K562 (cell line): ENCODE measurements around the gene KIF5A. TPM values are rescaled to one million over a fixed set of nuclear protein-coding genes. Genes with fewer than 3 reads are reported as not detected.

Experiments used
- BMI1 ChIP-seq: fragments of 150-350 bp; IDR thresholded peaks from 2 replicates; pipeline ENCODE4 v1.6.1; 2014; ENCODE audit warnings: low read length
- DIDO1 ChIP-seq: fragments of 450-650 bp; IDR thresholded peaks from 2 replicates; pipeline ENCODE4 v1.6.1; 2016; ENCODE audit warnings: low read depth, missing biosample characterization, missing genetic modification characterization
- KDM1A ChIP-seq, 2 experiments: fragments of 450-650 bp; IDR thresholded peaks; 2 replicates each; pipeline ENCODE4 v1.6.1; 2016; ENCODE audit warnings: mild to moderate bottlenecking in 2 of 2
- MCM5 ChIP-seq: fragments of 450-650 bp; IDR thresholded peaks from 2 replicates; pipeline ENCODE4 v1.6.1; 2016; ENCODE audit warnings: low read depth
- POLR2H ChIP-seq: IDR thresholded peaks from 2 replicates; pipeline ENCODE4 v1.6.1; 2016; ENCODE audit warnings: missing genetic modification characterization, low read depth, mild to moderate bottlenecking, control low read depth, missing compliant biosample characterization, moderate library complexity
- PRMT5 ChIP-seq: sonication (generic); formaldehyde crosslinking; IDR thresholded peaks from 2 replicates; pipeline ENCODE4 v1.5.0; 2020; ENCODE audit warnings: missing genetic modification reagents
- SRSF3 ChIP-seq: fragments of 200-400 bp; formaldehyde crosslinking; IDR thresholded peaks from 2 replicates; pipeline ENCODE4 v1.6.1; 2016; ENCODE audit warnings: mild to moderate bottlenecking, low read length, moderate library complexity; ENCODE audit not compliant: insufficient read depth
- TOE1 ChIP-seq, 2 experiments: fragments of 450-650 bp in 1 of 2; sonication (generic) in 1 of 2; formaldehyde crosslinking in 1 of 2; IDR thresholded peaks; 2 replicates each; pipeline versions ENCODE4 v1.7.1 to v1.8.0; 2016 to 2022; ENCODE audit warnings: borderline replicate concordance in 2 of 2, mild to moderate bottlenecking in 2 of 2, antibody characterized with exemption in 1 of 2, inconsistent platforms in 1 of 2, low read depth in 1 of 2, missing genetic modification reagents in 1 of 2, moderate library complexity in 1 of 2
- polyA plus RNA-seq, 8 experiments: library from polyadenylated mRNA; depleted of rRNA in 4 of 8; stranded (reverse) in 5 of 8; unstranded in 3 of 8; fragments of >200 nt; fragmentation: Nextera tagmentation in 2 of 8; fragmentation: Illumina TruSeq in 1 of 8; extraction: Ambion mirVana in 2 of 8; extraction: Trizol in 1 of 8; gene quantifications; 2 replicates each; pipeline versions ENCODE4 v1.2.1 to v1.2.3, GENCODE V29; 2011 to 2014; ENCODE audit warnings: inconsistent platforms in 1 of 8, missing spikeins in 1 of 8
- total RNA-seq, 7 experiments: library from RNA; depleted of rRNA in 6 of 7; stranded (reverse); fragments of >200 nt in 6 of 7; fragmentation: Illumina TruSeq in 2 of 7; extraction: Trizol in 2 of 7; gene quantifications; 2 replicates each; pipeline versions ENCODE4 v1.2.1 to v1.2.3, GENCODE V29; 2011 to 2021; ENCODE audit warnings: low replicate concordance in 1 of 7
- TF ChIP-seq, protein P1 (sequence below): sonication (generic); formaldehyde crosslinking; IDR thresholded peaks from 2 replicates; pipeline ENCODE4 v1.8.1; 2023; ENCODE audit warnings: mild to moderate bottlenecking, missing genetic modification reagents
- TF ChIP-seq, protein P2 (sequence below): fragments of 250-450 bp; sonication (Bioruptor Pico); IDR thresholded peaks from 2 replicates; pipeline ENCODE4 v1.4.0; 2020
- TF ChIP-seq, protein P3 (sequence below): fragments of 200-800 bp; sonication (Bioruptor generic); IDR thresholded peaks from 2 replicates; pipeline ENCODE4 v1.6.1; 2016; ENCODE audit warnings: missing genetic modification characterization, missing compliant biosample characterization
- TF ChIP-seq, protein P4 (sequence below): fragments of 250-450 bp; sonication (Bioruptor Pico); IDR thresholded peaks from 2 replicates; pipeline ENCODE4 v1.8.0; 2021; ENCODE audit warnings: mild to moderate bottlenecking, moderate library complexity
- TF ChIP-seq, protein P5 (sequence below): sonication (generic); formaldehyde crosslinking; IDR thresholded peaks from 2 replicates; pipeline ENCODE4 v1.8.0; 2022; ENCODE audit warnings: missing genetic modification reagents, mild to moderate bottlenecking, moderate library complexity, borderline replicate concordance

KIF5A gene
- total and polyA plus RNA-seq, 9 of the 15 experiments (the other 6 are each of a cell fraction or from before 2014, with no cell fraction given), result 3.4 to 17.7 (median 8.0) TPM

DNA sequence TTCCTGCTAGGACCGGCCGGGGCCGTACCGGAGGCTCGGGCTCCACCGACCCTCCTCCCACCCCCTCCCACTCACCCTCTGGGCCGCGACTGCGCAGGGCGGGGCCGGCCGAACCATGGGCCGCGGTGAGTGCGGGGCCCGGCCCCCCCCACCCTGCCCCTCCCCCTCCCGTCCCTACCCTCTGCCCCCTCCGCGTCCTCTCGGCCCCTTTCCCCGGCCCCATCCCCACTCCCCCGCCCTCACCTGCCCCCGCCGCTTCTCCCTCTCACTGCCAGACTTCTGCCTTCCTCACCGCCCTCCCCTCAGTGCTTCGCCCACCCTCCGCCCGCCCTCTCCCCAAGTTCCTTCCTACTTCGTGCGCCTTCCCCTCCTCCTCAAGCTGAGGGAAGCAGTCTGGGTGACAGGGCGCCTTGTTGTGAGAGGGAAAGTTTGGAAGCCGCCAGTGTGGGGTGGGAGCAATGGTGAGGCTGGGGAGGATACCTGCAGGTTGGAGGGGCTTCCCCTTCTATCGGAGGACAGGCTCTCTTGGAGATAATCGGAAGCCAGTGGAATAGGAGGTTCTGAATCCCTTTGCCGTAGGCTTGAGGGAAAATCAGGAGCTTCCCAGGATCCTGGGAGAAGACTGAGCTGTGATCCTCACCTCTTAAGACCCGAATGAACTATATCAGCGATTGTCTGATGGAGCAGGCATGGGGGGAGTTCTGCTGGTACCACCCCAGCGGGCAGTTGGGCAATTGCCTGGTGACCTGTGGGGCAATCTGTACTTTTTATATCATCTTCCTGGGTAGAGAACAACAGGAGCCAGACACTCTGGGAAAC lies 26.7 kb upstream of the KIF5A start (continued):
- TF ChIP-seq, protein P1, sequence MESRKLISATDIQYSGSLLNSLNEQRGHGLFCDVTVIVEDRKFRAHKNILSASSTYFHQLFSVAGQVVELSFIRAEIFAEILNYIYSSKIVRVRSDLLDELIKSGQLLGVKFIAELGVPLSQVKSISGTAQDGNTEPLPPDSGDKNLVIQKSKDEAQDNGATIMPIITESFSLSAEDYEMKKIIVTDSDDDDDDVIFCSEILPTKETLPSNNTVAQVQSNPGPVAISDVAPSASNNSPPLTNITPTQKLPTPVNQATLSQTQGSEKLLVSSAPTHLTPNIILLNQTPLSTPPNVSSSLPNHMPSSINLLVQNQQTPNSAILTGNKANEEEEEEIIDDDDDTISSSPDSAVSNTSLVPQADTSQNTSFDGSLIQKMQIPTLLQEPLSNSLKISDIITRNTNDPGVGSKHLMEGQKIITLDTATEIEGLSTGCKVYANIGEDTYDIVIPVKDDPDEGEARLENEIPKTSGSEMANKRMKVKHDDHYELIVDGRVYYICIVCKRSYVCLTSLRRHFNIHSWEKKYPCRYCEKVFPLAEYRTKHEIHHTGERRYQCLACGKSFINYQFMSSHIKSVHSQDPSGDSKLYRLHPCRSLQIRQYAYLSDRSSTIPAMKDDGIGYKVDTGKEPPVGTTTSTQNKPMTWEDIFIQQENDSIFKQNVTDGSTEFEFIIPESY (CRISPR knock-in tag), result no peak
- TF ChIP-seq PRMT5 (CRISPR knock-in tag) (no peak), POLR2H (tag) (no peak), SRSF3 (no peak), BMI1 (no peak), MCM5 (no peak), KDM1A (IDR thresholded peaks at IDR 0.05) (no peak), DIDO1 (tag) (no peak), TOE1 (IDR thresholded peaks at IDR 0.05; ENCODE audit: borderline replicate concordance) (no peak), TOE1 (CRISPR knock-in tag; IDR thresholded peaks at IDR 0.05; ENCODE audit: borderline replicate concordance, low read depth) (no peak)
- TF ChIP-seq, protein P2, sequence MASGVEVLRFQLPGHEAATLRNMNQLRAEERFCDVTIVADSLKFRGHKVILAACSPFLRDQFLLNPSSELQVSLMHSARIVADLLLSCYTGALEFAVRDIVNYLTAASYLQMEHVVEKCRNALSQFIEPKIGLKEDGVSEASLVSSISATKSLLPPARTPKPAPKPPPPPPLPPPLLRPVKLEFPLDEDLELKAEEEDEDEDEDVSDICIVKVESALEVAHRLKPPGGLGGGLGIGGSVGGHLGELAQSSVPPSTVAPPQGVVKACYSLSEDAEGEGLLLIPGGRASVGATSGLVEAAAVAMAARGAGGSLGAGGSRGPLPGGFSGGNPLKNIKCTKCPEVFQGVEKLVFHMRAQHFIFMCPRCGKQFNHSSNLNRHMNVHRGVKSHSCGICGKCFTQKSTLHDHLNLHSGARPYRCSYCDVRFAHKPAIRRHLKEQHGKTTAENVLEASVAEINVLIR, result no peak
- TF ChIP-seq, protein P3, sequence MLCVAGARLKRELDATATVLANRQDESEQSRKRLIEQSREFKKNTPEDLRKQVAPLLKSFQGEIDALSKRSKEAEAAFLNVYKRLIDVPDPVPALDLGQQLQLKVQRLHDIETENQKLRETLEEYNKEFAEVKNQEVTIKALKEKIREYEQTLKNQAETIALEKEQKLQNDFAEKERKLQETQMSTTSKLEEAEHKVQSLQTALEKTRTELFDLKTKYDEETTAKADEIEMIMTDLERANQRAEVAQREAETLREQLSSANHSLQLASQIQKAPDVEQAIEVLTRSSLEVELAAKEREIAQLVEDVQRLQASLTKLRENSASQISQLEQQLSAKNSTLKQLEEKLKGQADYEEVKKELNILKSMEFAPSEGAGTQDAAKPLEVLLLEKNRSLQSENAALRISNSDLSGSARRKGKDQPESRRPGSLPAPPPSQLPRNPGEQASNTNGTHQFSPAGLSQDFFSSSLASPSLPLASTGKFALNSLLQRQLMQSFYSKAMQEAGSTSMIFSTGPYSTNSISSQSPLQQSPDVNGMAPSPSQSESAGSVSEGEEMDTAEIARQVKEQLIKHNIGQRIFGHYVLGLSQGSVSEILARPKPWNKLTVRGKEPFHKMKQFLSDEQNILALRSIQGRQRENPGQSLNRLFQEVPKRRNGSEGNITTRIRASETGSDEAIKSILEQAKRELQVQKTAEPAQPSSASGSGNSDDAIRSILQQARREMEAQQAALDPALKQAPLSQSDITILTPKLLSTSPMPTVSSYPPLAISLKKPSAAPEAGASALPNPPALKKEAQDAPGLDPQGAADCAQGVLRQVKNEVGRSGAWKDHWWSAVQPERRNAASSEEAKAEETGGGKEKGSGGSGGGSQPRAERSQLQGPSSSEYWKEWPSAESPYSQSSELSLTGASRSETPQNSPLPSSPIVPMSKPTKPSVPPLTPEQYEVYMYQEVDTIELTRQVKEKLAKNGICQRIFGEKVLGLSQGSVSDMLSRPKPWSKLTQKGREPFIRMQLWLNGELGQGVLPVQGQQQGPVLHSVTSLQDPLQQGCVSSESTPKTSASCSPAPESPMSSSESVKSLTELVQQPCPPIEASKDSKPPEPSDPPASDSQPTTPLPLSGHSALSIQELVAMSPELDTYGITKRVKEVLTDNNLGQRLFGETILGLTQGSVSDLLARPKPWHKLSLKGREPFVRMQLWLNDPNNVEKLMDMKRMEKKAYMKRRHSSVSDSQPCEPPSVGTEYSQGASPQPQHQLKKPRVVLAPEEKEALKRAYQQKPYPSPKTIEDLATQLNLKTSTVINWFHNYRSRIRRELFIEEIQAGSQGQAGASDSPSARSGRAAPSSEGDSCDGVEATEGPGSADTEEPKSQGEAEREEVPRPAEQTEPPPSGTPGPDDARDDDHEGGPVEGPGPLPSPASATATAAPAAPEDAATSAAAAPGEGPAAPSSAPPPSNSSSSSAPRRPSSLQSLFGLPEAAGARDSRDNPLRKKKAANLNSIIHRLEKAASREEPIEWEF (CRISPR knock-in tag), result no peak
- TF ChIP-seq, protein P4, sequence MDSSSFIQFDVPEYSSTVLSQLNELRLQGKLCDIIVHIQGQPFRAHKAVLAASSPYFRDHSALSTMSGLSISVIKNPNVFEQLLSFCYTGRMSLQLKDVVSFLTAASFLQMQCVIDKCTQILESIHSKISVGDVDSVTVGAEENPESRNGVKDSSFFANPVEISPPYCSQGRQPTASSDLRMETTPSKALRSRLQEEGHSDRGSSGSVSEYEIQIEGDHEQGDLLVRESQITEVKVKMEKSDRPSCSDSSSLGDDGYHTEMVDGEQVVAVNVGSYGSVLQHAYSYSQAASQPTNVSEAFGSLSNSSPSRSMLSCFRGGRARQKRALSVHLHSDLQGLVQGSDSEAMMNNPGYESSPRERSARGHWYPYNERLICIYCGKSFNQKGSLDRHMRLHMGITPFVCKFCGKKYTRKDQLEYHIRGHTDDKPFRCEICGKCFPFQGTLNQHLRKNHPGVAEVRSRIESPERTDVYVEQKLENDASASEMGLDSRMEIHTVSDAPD (CRISPR knock-in tag), result no peak
- TF ChIP-seq, protein P5, sequence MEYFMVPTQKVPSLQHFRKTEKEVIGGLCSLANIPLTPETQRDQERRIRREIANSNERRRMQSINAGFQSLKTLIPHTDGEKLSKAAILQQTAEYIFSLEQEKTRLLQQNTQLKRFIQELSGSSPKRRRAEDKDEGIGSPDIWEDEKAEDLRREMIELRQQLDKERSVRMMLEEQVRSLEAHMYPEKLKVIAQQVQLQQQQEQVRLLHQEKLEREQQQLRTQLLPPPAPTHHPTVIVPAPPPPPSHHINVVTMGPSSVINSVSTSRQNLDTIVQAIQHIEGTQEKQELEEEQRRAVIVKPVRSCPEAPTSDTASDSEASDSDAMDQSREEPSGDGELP (CRISPR knock-in tag), result no peak
